GM12878 (cell line): ENCODE results near the gene PKD1. TPM values are rescaled to one million over a fixed set of nuclear protein-coding genes. Genes with fewer than 3 reads are reported as not detected.

Experiments
- ATAC-seq: fragments of 200-7000 bp; cut with Tn5 transposase; 3 replicates; pipeline ENCODE4 v1.9.1; 2020; ENCODE audit warnings: mild to moderate bottlenecking, moderate library complexity
- BruUV-seq: library from RNA; stranded (reverse); fragments of 400-500 nt; replicated peaks from 2 replicates; lab custom pipeline; 2021; lab: Mats Ljungman, UMichigan
- CTCF ChIA-PET: fragments of 300-600 bp; sonication (Branson Sonifier 250); formaldehyde crosslinking; extraction: SDS; loops from one replicate; lab custom pipeline; 2021; ENCODE audit warnings: inconsistent platforms; lab: Yijun Ruan, JAX
- POLR2A ChIA-PET: fragments of 350-600 bp; formaldehyde crosslinking; extraction: SDS; loops from one replicate; lab custom pipeline; 2021; ENCODE audit warnings: inconsistent platforms; lab: Charles Lee
- RAD21 ChIA-PET: fragments of 300-600 bp; sonication (Branson Sonifier 250); formaldehyde crosslinking; loops from one replicate; lab custom pipeline; 2023; ENCODE audit warnings: antibody characterized with exemption; ENCODE audit not compliant: unreplicated experiment; lab: Charles Lee
- SMC1A ChIA-PET: fragments of 300-600 bp; sonication (Branson Sonifier 250); formaldehyde crosslinking; loops from one replicate; lab custom pipeline; 2023; ENCODE audit not compliant: unreplicated experiment, uncharacterized antibody; lab: Charles Lee
- DNase-seq: peaks from one replicate; pipeline ENCODE4 v3.0.0-alpha.2; 2011; ENCODE audit warnings: low read depth, low spot score
- FAIRE-seq: peaks from 3 replicates; lab custom pipeline; 2011; peaks lifted over from hg19 to GRCh38; lab: Jason Lieb, UNC
- H2AFZ ChIP-seq: 2 replicates; pipeline ENCODE4 v1.6.0; 2011; ENCODE audit warnings: low read depth, low read length, control low read depth; ENCODE audit not compliant: control insufficient read depth
- H3K27ac ChIP-seq: 2 replicates; pipeline ENCODE4 v1.5.1; 2011; ENCODE audit warnings: control low read depth; ENCODE audit not compliant: control insufficient read depth, insufficient read depth
- H3K27me3 ChIP-seq, 2 experiments: replicated peaks in 1 of 2; 2 replicates each; pipeline versions ENCODE4 v1.6.0 to v1.6.1; 2011; ENCODE audit warnings: low read length in 1 of 2; ENCODE audit not compliant: control insufficient read depth in 2 of 2, insufficient read depth in 2 of 2
- H3K36me3 ChIP-seq, 2 experiments: 2 replicates each; pipeline ENCODE4 v1.5.1; 2011; ENCODE audit warnings: low read length in 1 of 2; ENCODE audit not compliant: control insufficient read depth in 2 of 2, insufficient read depth in 2 of 2
- H3K4me1 ChIP-seq: 2 replicates; pipeline ENCODE4 v1.6.1; 2011; ENCODE audit warnings: mild to moderate bottlenecking, low read length, moderate library complexity, mixed read lengths; ENCODE audit not compliant: control insufficient read depth, insufficient read depth
- H3K4me2 ChIP-seq: 2 replicates; pipeline ENCODE4 v1.6.0; 2011; ENCODE audit warnings: control low read depth; ENCODE audit not compliant: control insufficient read depth, insufficient read depth
- H3K4me3 ChIP-seq: fragments of 200-600 bp; sonication (generic); 2 replicates; pipeline ENCODE4 v1.5.1; 2016
- H3K79me2 ChIP-seq: 2 replicates; pipeline ENCODE4 v1.6.0; 2011; ENCODE audit warnings: low read length; ENCODE audit not compliant: control insufficient read depth, insufficient read depth
- H3K9ac ChIP-seq: 2 replicates; pipeline ENCODE4 v1.8.0; 2011; ENCODE audit warnings: low read length, control low read depth, mixed read lengths; ENCODE audit not compliant: control insufficient read depth, insufficient read depth
- H3K9me3 ChIP-seq: replicated peaks from 3 replicates; pipeline ENCODE4 v1.5.1; 2011; ENCODE audit warnings: mild to moderate bottlenecking, low read length; ENCODE audit not compliant: control insufficient read depth, insufficient read depth
- H4K20me1 ChIP-seq: 2 replicates; pipeline ENCODE4 v1.6.0; 2011; ENCODE audit not compliant: control insufficient read depth, insufficient read depth
- ASH2L ChIP-seq: fragments of 300-600, 200-600 bp; sonication (generic); IDR thresholded peaks from 2 replicates; pipeline ENCODE4 v1.6.1; 2017; ENCODE audit warnings: low read depth, mild to moderate bottlenecking, borderline replicate concordance
- E2F4 ChIP-seq: IDR thresholded peaks from 2 replicates; pipeline ENCODE4 v1.6.1; 2012; ENCODE audit warnings: low read depth, low read length, improper control_type of control experiment
- NR2F1 ChIP-seq: fragments of 450-650 bp; conservative IDR thresholded peaks from 2 replicates; pipeline ENCODE4 v1.6.1; 2017; ENCODE audit warnings: mild to moderate bottlenecking
- SREBF1 ChIP-seq: IDR thresholded peaks from 2 replicates; pipeline ENCODE4 v1.6.1; 2012; ENCODE audit warnings: mild to moderate bottlenecking, low read length
- TCF3 ChIP-seq: IDR thresholded peaks from 2 replicates; pipeline ENCODE4 v1.6.1; 2012; ENCODE audit warnings: low read depth, mild to moderate bottlenecking, low read length, borderline replicate concordance; ENCODE audit not compliant: insufficient read depth
- WGBS: methylation state at CpG from one replicate; pipeline ENCODE4 v1.1.6; 2016; ENCODE audit warnings: low lambda C conversion rate; ENCODE audit not compliant: insufficient replicate concordance, insufficient coverage; ENCODE audit errors: missing lambda C conversion rate; 5-methylcytosine and 5-hydroxymethylcytosine counted together
- in situ Hi-C: fragments of 300-500 bp; cut with MboI; formaldehyde crosslinking; loops from 9 replicates; pipeline ENCODE4 v1.14.3; 2018; ENCODE audit warnings: mixed read lengths
- intact Hi-C: fragments of 100-400 bp; cut with micrococcal nuclease; formaldehyde crosslinking; loops from one replicate; pipeline ENCODE4 v1.14.2; 2022; ENCODE audit not compliant: unreplicated experiment
- polyA plus RNA-seq, 11 experiments: library from polyadenylated mRNA; depleted of rRNA in 4 of 11; unstranded in 6 of 11; stranded (reverse) in 5 of 11; fragments of >200 nt; fragmentation: Nextera tagmentation in 4 of 11; fragmentation: Illumina TruSeq in 1 of 11; extraction: Ambion mirVana in 4 of 11; extraction: Trizol in 1 of 11; gene quantifications; 1 replicate in 1 of 11; 2 replicates in 10 of 11; pipeline versions ENCODE4 v1.2.1 to v1.2.3, GENCODE V29; 2011 to 2016; ENCODE audit warnings: inconsistent platforms in 2 of 11, missing spikeins in 2 of 11, low read depth in 1 of 11
- total RNA-seq, 4 experiments: library from RNA; depleted of rRNA in 3 of 4; stranded (reverse); fragments of >200 nt in 3 of 4; fragmentation: Illumina TruSeq in 1 of 4; extraction: Trizol in 1 of 4; gene quantifications; 2 replicates each; pipeline versions ENCODE4 v1.2.1 to v1.2.3, GENCODE V29; 2013 to 2021

The PKD1 gene
- total and polyA plus RNA-seq, 10 of the 15 experiments (the other 5 are each of a cell fraction or from before 2014, with no cell fraction given), result 0.11 to 62.0 (median 6.1) TPM

GRCh38 chr16:2155977-2156848 is 20.5 kb upstream of the PKD1 start:
- RAD21 ChIA-PET, result interaction anchor here (0.8 to 2.3 kb wide), 10 partner anchors 16 to 274 kb away, joined by 3 to 14 read pairs (median 4); partner anchors contain the start of genes ECI1, MSRB1, NTHL1 and PGP
- FAIRE-seq (no peak), DNase-seq (no peak), ATAC-seq (no peak)
- no TSS peak for BruUV-seq
- peak overlapping the region; percentile 87 for H3K9ac ChIP-seq
- 2% methylated on average over 31 of the region's 47 CpGs for WGBS
- H3K9me3 ChIP-seq, result no peaks in the 10 kb centered on the region
- H3K79me2 ChIP-seq, result peaks cover 81% of the 10 kb centered on the region
- TF ChIP-seq SREBF1, result no peak
- TF ChIP-seq E2F4, result no peak
- no peak for TF ChIP-seq ASH2L
- no peak for TF ChIP-seq TCF3
- TF ChIP-seq NR2F1, result 0 out of 2 replicates have a peak, but pooled peaks have one; percentile 64
- peak overlapping the region; percentile 89 for H3K4me2 ChIP-seq
- SMC1A ChIA-PET, result interaction anchor here (0.7 to 1.8 kb wide), 6 partner anchors 10 to 374 kb away, joined by 3 to 6 read pairs (median 4); partner anchors contain the start of genes NUBP2, PKD1 and SPSB3
- in situ Hi-C loops, result no loop called here
- H3K4me1 ChIP-seq, result peaks cover 43% of the 10 kb centered on the region
- intact Hi-C loops, result loop anchor here (5.0 kb wide), 1 partner anchor 106 kb away; no protein-coding TSS in a partner anchor
- H3K27me3 ChIP-seq, result no peaks in the 10 kb centered on the region
- CTCF ChIA-PET, result interaction anchor here (0.9 to 2.4 kb wide), 5 partner anchors 15 to 750 kb away, joined by 3 to 24 read pairs (median 6); partner anchors contain the start of gene PKD1
- no peak overlapping the region for H2AFZ ChIP-seq
- POLR2A ChIA-PET, result interaction anchor here (0.5 to 2.4 kb wide), 17 partner anchors 9 to 376 kb away, joined by 3 to 16 read pairs (median 5); partner anchors contain the start of genes ATP6V0C, ECI1, NTHL1 and PGP
- H3K27ac ChIP-seq, result peak overlapping the region; percentile 66
- H3K36me3 ChIP-seq, result peaks cover 0 to 20% of the 10 kb centered on the region in 2 experiments; a peak in 2 of 4 replicates
- peak overlapping the region; percentile 99 for H3K4me3 ChIP-seq
- peaks cover 9% of the 10 kb centered on the region; the same call in 1 of the 2 replicates for H4K20me1 ChIP-seq
